Embryonic facial prominence (tissue), 1 donor: ENCODE results near the gene IL1RL1.

Experiments
- DNase-seq: peaks from one replicate; pipeline ENCODE4 v3.0.0-alpha.2; 2016; ENCODE audit errors: extremely low spot score

Gene IL1RL1

DNA sequence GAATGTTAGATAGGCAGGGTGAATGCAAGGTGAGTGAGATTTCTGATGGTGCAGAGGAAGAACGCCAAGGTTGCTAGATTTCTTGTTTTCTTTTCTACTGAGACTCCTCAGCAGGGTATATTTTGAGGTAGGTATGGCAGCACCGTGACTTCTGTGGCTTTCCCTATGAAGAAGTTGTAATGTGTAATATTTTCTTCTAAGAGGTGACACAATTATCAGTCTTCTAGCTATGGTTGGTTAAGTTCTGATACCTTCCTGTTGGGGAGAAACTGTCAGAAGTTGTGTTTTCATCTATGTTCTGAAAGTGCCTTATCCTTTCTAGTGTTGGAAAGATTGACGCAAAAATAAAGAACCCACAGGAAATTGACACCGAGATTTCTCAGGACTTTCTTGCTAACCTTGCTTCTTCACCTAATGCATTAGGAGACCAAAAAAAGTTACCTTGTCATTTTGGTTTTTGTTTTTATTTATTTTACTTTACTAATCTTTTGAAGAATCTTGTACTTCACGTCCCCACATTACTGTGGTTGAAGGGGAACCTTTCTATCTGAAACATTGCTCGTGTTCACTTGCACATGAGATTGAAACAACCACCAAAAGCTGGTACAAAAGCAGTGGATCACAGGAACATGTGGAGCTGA, 56.1 kb downstream of the IL1RL1 start:
- DNase-seq: no peak

DNA sequence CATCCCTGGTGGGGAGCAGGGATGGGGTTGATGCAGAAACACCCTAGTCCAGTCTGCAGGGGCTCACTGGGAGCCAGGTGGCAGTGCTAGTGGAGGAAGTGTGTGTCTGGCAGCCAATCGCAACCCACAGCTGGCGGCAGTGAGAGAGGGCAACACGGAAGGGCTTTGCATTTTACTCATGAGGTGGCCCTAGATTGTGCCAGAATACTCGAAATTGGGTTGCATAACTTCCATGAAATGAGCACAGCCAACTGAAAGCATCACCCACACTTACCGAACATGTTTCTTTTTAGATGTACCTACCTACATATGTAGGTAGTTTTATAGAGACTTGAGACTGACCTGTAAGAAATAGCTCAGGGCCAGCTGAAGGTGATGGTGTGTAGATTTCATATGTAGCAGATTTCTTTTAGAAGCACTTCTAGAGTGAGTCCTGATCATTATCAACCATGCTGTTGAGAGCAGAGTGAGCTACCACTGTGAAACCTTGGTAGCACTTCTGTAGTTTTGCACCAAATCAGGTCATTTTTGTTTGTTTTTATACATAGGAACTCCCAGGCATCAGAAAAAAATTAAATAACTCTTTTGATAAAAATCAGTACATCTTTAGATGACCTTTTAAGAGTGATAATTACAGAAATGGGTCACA, 57.2 kb downstream of the IL1RL1 start:
- DNase-seq: no peak

DNA sequence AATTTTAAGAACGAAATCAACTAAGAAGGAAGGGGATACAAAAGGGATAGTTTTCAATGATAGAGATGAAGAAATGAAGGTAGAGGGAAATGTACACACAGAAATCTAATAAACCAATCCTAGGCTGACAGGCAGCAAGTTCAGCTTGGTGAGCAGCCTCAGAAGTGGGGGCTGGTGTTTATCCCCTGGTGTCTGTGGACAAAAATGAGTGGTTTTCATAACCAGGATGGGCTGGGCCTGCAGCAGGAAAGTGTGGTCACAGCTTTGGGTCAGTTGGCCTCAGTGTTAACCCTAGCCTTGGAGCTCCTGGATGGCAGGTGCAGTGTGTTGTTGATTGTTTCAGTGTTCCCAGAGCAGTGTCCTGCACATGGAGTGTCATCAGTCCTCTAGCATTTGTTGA, 58.5 kb downstream of the IL1RL1 start:
- no peak for DNase-seq

DNA sequence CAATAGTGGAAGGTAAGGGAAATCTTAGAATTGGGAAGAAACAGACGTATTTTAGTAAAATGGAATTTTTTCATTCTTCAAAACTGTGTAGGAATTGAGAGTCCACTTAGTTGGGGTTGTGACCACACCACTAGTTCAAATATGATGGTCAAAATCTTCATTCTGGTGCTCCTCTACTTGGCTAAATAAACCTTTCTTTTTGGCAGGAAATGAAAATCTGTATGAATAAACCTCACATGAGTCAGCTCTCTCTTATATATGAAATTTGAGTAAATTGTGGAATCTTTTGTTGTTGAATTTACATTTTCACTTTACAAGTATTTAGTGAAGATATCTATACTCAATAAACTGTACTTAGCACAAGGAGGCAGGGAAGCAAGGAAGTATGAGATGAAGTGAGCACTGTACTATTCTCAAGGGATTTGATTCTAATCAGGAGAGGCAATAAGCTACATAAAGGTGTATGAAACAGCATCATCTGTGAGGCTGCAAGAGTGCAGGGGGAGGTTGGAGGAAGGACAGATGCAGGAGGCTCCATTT, 64.8 kb downstream of the IL1RL1 start:
- DNase-seq: no peak

DNA sequence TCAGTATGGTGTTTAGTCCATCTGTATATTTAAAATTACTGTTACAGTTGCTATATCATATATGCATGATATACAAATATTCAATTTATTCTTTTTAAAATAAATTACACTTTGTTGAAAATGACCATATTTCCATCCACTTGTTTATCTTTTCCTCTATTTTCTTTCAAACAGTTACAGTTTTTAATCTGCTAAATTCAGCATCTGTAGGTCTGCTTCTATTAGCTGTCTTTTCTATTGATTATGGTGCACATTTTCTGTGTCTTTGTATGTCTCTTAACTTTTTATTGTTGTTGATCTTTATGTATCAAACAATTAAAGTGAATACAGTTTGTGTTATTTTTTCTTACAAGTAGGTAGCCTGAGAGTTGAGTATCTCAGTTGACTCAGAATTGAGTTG, 72.4 kb downstream of the IL1RL1 start:
- DNase-seq: no peak

DNA sequence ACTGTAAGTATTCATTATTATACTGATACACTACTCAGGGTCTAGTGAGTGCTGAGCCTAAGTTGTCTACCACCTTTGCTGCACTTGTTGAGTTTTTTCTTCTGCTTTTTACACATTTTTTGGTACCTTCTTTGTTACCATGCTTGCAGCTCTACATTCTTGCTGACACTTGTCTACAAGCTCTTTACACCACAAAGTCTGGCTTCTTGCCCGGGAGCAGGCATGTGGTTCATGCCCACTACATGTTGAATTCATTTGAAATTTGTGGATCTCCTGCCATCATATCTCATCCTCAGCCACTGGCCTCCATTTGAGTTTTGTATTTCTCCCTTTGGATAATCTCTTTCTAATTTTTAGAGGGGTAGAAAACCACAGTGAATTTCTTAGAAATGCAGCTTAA, 74.2 kb downstream of the IL1RL1 start:
- no peak for DNase-seq

DNA sequence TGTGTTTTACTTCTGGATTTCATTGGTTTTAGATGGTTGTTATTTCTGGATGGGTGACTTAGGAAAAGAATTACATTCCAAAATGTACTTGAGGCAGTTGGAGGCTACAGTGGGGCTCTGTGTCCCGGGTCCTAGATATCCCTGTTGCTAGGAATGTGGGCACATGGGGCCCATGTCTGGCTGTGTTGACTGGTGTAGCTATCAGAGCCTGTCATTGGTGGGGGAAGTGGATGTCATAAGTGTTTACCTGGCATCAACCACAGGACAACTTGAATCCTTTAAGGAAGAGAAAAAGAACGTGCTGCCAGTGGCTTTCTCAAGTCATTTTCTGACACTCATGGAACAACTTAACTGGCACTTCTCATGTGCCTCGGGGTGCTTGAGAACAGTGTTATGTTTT, 74.6 kb downstream of the IL1RL1 start:
- no peak for DNase-seq

DNA sequence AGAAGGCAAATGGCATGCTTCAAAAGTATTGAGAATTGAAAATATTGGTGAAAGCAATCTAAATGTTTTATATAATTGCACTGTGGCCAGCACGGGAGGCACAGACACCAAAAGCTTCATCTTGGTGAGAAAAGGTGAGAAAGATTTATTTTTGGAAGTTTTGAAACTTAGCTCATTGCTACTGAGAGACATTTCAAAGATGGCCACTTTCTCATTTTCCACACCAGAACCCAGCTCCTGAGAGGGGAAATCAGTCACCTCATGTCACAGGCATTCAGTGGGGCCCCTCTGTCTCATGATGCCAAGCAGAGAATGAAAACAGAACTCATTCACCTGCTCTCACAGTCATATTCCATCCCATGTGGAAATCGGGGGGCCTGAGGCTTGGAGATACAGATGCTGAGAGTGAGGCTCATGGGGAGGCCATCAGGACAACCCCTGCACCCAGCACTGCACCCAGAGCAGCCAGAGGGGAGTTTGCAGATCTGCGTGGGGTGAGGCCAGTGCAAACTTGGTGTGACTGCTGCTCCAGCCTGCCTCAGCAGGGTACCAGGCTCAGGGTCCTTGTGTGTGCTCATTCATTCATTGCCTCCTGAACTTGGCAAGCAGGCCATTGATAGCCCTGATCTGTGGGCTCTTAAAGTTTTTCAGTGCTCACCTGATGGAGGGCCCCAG, 75.6 kb downstream of the IL1RL1 start:
- no peak for DNase-seq

DNA sequence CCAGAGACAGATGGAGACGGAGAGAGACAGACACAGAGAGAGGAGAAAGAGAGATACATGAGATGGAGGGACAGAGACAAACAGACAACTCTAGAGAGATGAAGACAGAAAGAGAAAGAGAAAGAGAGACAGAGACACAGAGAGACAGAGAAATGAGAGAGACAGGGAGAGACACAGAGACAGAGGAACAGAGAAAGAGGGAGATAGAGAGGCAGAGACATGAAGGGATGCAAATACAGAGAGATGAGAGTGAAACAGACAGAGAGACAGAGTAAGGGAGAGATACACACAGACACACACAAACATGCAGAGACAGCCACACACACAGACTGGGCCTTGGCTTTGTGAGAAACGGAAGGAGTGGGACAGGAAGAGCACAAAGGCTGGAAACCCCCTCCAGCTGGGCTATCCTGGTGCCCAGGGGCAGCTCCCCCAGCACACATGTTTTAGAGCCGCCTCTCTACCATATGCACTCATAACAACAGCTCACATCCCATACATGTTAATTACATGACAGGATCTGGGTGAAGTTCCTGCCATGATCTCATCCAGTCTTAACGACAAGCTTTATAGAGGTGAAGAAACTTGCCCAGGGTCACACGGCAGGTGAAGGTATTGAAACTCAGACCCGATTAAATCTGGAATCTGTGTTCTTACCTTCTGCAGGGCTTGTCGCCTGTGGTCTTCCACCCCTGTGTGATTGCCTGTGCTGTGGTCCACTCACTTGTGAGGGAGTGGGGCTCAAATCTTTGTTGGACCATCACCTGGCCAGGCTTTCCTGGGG, 76.6 kb downstream of the IL1RL1 start:
- no peak for DNase-seq

DNA sequence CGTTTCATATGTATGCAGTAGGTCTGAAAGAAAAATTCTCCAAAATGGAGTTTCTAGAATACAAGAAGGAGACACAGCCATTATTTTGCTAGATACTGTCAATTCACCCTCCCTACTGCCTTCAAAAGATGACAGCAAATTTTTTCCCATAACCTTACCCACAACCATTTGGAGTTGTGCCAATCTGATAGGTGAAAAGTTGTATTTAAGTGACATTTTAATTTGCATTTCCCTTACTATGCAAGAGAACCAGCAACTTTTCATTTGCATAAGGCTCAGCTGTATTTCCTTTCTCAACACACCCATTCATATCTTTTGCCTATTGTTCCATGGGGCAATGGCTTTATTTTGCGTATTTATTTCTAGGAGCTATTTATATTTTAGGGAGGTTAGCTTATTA, 80.2 kb downstream of the IL1RL1 start:
- DNase-seq: no peak

DNA sequence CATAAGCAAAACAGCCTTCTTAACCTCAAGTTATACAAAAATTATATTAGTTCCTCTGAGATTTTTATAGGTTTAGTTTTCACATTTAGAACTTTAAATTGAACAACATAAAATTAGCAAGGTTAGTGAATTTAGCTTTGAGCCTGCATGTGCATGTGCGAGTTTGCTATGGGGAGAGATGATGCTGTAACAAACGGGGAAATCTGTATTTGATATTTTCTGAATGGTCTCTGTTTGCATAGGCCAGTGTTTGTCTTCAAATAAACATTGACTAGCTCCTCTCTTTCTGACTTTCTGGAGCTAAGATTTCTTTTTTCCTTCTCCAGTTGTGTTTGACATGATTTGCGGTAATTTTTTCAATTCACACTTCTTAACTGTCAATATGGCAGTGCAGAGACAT, 80.7 kb downstream of the IL1RL1 start:
- no peak for DNase-seq

DNA sequence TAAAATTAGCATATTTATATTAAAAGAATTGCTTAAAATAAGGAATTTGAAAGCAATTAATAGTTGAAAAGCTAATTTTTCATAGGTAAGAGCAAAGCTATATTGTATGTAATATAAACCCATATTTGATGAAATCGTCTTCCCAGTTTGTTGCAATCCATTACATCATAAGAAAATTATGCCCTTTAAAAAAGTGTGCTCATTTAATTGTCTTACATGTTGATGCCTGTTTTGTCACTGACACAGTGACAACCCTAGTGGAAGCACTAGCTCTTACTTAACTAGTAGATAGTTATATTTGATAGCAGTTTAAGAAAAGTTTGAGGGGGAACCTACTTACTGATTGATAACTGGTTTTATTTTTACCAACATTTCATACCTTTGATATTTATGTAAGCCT, 81.6 kb downstream of the IL1RL1 start:
- no peak for DNase-seq

DNA sequence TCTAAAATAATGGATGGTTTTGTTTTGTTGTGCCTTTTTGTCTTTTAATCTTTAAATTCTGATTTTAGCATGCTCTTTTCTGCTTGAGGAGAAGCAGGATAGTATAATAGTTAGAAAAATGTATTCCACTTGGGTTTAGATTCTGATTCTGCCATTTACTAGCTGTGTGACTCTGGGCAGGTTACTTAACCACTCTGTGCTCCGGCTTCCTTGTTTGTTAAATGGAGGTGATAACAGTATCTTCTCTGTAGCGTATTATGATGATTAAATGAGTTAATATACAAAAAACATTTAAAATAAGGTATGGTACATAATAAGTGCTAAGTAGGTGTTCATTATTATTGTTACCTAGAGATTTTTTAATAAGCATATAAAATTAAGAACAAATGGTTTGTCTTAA, 84.6 kb downstream of the IL1RL1 start:
- no peak for DNase-seq

DNA sequence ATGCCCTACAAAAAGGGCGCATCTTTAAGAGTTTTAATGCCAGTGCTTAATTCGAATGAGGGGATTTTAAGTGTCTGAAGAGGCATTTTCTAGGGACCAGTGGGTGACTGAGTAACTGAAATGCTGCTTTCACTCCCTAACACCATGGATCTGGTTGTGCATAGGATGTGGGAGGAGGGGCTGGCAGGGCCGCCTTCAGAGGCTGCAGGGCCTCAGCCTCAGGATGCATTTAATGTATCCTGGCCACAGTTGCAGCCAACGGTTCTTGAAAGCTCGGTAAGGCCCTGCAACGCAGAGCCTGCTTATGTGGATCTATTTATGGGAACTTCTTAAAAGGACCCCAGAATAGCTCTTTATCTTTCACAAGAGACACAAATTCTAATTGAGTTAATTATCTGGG, 85.8 kb downstream of the IL1RL1 start:
- no peak for DNase-seq

DNA sequence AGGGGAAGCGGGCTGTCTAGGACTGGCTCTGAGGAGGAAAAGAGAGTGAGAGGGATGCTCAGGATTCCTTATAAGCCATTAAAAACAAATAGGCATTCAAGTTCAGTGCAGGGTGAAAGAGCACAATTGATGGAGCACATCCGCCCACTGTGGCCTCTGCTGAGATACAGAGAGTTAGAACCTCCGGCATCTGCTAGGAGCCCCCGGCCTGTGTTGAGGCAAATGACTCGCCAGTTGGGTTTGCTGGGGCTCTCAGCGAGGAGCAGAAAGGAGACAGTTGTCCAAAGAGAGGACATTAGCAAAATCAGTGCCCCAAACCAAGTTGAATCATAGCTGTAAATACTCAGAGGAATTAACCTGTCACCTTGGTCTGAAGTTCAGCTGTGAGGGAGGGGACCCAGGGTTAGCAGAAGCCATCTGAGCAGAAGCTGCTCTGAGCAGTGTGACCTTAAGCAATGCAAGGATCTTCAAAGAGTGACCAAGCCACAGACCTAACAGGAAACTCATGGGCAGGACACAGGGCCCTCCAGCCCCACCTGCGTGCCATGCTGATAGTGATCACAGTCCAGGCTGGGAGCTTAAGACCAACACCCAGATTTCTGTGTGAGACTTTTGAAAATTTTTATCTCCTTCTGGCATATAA, 88.3 kb downstream of the IL1RL1 start:
- DNase-seq: no peak

DNA sequence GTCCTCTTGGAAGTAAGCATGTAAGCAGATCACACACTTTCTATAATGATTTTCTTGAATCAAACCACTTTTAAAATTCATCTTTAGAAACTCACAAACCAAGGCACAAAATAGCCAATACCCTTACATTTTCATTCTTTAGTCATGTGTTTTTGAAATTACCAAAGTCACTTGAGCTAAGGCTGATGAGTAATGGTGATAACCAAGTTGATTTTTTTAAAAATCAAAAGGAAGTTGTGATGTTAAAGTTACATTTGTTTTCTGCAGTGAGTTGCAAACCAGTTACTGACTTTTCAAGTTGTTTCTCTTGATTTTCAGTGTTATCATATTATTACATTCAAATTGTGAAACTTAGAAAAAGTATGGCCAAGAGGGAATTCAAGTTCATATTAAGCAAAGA, 90.1 kb downstream of the IL1RL1 start:
- DNase-seq: no peak
